GM21515 (cell line): ENCODE data around the gene APOB.
"Not testable (repeated sequence)": the region's sequence is repeated elsewhere in the genome, so short reads cannot be mapped to it uniquely, and the experiment has no call there.

Experiments used
- ATAC-seq: cut with Tn5 transposase; IDR thresholded peaks from one replicate; pipeline ENCODE4 v1.9.1; 2021; ENCODE audit not compliant: unreplicated experiment

The APOB gene

DNA sequence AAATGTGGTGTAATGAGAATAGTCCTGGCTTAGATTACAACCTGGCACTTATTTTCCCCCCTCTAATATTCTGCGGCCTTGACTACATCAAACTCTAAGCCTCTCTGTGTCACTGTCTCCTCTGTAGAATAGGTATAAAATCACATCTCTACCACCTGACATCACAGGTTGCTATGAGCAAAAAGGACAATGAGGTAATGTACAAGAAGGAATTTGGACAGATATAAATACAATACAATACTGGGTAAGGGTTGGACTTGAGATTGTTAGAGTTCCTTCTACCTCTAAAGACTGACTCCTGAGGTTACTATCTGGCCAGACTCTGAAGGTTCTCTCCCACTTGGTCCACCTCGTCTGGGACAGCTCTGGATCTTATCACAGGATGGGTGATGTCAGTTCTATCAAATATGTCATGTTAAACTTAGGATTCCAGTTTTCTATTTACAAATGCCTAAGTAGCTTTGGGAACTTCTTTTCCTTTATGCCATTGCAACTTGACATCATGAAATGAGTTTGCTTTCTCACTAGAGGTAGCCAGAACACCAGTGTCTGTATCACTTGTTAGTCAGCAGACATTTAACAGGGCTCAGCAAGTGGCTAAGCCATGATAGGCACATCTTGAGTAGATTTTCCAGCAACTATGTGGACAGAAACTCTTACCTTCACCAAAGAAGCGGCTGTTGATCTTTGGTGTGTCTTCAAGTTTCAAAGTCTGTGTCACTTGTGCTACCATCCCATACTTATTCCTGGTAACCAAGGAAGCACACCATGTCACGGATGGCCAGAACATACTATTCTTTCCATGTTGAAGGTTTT lies 9.5 kb downstream of the APOB start:
- ATAC-seq, result no peak

DNA sequence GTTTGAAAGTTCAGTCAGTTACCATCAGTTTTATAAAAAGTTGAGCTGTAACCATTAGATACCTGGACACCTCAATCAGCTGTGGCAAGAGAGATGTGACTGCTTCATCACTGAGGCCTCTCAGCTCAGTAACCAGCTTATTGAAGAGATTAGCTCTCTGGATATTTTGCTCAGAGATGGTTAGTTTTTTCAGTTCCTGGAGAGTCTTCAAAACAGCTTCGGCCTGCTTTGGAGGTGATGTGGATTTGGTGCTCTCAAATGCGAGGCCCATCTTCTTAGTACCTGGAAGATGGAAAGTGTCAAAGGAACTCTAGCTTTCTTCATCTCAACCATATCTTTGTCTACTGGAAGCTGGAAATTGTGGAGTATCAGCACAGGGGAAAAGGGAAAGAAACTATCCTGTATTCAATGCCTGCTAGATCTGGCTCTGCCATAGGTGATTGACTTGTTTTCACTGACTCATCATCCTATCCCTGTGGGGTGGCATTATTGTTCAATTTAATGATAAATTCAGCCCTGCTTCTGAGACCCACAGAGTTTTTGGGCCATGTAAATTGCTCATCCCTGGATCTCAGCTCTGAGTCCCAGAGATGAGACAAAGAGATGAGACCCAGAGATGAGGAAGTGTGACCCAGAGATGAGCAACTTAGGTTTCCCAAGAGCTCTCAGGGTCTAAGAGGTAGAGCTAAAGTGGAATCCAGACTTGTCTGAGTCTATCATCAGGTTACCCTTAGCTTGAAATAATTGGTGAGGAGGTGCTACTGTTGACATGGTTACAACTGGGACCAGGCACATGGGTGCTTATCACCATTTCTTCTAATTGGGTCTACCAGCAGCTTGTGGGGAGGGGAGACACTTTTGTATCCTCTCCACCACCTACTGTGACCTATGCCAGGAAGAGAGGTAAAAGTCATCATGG lies 10.4 kb downstream of the APOB start:
- no peak for ATAC-seq

DNA sequence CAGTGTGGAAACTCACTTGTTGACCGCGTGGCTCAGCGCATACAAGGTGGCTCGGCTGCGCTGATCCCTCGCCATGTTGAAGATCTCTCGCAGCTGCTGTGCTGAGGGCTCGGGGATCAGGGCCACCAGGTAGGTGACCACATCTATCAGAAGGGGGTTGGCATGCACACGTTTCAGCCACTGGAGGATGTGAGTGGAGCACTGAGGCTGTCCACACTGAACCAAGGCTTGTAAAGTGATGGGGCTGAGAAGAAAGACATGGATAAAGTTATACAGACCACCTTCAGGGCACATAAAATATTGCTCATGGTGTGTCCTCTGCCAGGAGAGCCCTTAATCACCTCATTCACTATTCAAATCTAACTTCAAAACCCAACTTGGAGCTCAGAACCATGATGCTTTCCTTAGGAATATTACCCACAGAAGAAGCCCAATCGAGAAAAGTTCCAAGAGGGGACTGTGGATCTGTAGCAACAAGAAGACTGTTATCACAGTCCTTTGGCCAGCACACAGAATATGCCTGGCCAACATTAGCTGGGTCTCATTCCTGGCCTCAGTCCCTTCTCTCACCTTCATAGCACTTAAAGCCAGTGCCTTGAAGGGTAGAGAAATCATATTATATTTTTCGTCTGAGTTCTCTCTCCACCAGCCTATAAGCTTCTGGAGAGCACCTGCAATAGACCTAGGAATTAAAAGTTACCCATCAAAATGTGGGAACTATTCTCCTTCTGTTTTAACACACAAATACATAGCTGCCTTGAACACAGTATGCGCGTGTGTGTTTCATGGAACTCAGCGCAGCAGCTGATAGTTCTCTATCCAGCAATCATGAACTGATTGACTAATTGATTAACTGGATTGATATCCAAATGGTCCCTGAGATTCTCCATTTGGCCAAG lies 11.3 kb downstream of the APOB start:
- ATAC-seq, result no peak

DNA sequence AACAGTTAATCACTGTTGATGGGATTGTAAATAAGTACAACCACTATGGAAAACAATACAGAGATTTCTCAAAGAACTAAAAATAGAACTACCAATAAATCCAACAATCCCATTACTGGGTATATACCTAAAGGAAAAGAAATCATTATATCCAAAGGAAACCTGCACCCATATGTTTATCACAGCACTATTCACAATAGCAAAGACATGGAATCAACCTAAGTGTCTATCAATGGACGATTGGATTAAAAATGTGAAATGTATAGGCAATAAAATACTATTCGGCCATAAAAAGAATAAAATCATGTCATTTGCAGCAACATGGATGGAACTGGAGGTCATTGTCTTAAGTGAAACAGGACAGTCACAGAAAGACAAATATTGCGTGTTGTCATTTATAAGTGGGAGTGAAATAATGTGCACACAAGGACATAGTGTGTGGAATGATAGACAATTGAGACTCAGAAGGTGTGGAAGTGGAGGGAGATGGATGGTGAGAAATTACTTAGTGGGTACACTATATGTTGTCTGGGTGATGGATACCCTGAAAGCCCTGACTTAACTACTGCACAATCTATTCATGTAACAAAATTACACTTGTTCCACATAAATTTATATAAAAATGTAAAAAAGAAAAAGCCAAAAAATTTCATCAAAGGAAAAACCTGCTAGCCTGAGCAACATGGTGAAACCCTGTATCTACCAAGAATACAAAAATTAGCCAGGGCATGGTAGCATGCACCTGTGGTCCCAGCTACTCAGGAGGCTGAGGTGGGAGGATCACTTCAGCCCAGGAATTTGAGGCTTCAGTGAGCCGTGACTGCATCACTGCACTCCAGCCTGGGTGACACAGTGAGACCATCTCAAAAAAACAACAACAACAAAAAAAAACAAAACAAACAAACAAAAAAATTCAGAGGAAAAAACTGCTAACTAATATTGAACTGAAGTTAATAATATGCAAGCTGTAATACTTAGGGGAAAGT lies 12.6 kb downstream of the APOB start:
- ATAC-seq, result no peak

DNA sequence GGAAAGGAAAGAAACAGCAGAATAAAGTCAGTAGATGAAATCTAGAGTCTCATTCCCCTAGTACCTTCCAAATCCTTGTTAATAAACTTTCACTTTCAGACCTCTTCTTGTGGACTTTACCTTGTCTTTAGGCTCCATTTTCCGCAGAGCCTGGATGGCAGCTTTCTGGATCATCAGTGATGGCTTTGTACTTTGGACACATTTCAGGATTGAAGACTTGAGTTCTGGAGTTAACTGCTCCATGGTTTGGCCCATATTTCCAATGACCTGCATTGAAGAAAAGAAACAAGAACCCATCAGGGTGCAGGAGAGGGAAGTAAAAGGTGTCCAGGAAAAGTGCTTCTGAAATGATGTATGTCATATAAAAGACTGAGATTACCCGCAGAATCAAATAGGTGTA lies 14.4 kb downstream of the APOB start:
- ATAC-seq, result no peak

DNA sequence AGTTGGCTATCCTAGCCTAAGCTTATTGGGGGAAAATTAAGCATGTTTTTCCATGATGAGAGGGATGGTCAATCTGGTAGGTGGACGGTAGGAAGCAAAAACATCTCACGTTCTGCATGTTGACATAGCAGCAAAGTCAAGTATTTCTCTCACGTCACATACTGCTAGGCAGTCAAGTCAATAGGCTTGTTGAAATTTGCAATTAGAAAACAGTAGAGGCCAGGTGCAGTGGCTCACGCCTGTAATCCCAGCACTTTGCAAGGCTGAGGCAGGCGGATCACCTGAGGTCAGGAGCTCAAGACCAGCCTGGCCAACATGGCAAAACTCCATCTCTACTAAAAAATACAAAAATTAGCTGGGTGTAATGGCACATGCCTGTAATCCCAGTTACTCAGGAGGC lies 14.9 kb downstream of the APOB start:
- ATAC-seq, result not testable (repeated sequence)

DNA sequence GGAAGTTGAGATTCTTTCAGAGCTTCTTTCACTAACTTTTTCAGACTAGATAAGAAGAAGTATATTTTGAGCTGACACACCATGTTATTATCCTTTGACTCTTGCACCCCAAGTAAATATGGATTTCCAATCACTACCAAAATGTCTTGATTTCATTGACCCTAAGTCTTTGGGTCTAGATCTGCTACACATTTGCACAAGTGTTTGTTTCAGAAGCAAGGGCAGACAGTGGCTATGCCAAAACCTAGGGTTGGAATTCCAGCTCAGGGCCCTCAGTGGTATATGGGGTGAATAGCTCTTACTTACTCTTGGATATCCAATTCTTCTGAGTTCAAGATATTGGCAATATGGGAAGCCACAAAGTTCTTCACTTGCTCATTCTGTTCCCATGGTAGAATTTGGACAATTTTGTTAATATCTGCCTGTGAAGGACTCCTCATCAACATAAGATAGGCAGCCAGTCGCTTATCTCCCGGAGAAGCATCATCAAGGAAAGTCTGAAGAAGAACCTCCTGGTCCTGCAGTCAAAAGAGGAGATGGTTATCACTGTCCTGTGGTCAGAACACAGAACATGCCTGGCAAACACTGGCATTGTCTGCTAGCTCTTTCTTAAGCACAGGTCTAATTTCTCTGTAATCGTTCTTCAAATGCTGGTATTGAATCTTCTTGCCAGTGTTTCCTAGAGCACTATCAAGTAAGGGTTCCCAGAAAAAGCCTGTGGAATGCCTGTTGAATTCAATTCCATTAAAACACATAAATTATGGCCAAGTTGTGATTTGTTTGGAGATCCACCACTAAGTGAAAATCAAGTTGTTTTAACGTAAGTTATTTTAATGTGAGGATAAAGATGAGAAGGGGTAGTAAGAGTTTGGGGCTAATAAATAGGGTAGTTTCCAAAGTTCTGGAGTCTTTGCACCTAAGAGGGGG lies 15.6 kb downstream of the APOB start:
- no peak for ATAC-seq

DNA sequence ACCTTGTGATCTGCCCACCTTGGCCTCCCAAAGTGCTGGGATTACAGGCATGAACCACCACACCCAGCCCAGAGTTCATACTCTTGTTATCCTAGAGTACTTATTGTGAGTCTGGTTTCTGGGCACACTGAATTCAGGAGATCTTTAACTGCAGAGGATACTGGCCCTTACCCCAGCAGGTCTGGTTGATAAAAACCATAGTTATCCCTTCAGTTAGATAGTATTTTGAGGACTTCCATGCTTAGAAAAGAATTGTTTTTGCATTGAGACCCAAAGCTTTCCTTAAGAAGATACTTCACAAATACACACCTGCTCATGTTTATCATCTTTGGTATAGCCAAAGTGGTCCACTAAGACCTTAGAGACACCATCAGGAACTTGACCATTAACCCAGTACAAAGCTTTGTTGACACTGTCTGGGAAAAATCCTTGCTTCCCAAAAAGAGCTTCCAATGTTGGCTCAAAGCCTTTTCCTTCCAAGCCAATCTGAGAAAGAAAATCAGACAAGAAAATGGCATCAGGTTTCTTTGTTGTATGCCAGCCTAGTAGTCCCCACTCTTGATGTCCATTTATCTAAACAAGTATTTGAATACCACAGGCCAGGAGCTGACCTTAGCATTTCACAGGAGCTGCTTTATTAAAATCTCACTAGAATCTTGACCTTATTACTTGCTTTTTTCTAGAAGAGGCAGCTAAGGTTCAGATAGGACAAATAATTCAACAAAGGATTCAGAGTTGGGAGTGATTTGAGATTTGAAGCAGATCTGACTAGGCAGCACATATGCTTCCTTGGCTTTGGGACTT lies 17.2 kb downstream of the APOB start:
- no peak for ATAC-seq

DNA sequence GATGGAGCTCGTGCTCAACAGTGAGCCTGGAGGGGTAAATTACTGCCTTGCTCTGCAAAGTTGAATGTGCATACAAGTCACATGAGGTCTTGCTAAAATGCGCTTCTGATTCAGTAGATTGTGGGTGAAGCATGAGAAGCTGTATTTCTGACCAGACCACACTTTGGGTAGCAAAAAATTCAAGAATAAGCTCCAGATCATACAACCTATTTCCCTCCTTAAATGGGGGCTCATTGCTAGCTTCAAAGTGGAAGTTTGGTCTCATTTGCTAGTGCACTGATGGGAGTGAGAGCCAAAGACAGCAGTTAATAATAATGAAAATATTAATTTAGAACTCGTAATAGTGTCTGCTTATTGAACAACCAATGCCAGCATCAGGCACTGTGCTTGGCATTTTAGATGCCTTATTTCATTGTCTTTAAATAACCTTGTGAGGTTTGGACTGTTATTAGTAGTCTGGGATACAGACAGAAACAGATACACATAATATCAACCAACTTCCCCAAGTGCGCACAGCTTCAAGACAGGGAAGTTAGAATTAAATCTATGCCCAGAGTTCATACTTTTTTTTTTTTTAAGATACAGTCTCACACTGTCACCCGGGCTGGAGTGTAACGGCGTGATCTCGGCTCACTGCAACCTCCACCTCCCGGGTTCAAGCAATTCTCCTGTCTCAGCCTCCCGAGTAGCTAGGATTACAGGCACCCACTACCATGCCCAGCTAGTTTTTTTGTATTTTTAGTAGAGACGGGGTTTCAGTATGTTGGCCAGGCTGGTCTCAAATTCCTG lies 18.0 kb downstream of the APOB start:
- no peak for ATAC-seq

DNA sequence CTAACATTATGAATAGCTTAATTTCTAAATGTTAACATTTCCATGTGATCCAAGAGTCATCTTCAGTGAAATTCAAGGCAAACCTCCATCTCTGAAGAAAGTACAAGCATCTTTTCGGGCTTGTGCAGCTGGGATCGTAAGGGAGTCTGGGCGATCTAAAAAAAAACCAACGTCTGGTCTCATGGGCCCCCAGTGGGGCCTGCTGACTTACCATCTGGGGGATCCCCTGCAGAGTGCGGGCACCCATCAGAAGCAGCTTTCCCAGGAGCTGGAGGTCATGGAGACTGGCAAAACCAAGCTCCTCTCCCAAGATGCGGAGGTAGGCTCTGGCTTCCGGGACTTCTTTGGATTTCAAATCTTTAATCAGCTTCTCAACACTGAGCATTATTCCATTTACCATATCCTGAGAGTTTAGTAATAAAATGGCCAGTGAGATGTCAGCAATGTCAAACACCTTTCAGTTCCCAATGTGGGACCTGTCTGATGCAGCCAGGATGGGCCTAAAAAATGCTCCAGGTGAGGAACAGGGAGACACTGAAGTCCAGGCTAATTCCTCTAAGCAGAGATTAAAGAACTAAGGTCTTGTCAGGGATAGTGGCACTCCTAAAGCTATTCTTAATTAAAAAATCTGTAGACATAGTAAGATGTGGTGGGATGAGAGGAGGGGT lies 19.0 kb downstream of the APOB start:
- no peak for ATAC-seq

DNA sequence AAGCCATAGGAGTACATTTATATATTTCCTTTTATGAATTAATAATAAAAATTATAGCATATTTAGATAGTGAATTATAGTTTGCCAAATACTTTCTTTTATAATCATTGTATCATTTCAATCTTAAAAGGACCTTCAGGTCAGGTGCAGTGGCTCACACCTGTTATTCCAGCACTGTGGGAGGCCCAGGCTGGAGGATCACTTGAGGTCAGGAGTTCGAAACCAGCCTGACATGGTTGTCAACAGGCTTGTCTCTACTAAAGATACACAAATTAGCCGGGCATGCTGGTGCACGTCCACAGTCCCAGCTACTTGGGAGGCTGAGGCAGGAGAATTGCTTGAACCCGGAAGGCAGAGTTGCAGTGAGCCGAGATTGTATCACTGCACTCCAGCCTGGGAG lies 19.7 kb downstream of the APOB start:
- no peak for ATAC-seq

DNA sequence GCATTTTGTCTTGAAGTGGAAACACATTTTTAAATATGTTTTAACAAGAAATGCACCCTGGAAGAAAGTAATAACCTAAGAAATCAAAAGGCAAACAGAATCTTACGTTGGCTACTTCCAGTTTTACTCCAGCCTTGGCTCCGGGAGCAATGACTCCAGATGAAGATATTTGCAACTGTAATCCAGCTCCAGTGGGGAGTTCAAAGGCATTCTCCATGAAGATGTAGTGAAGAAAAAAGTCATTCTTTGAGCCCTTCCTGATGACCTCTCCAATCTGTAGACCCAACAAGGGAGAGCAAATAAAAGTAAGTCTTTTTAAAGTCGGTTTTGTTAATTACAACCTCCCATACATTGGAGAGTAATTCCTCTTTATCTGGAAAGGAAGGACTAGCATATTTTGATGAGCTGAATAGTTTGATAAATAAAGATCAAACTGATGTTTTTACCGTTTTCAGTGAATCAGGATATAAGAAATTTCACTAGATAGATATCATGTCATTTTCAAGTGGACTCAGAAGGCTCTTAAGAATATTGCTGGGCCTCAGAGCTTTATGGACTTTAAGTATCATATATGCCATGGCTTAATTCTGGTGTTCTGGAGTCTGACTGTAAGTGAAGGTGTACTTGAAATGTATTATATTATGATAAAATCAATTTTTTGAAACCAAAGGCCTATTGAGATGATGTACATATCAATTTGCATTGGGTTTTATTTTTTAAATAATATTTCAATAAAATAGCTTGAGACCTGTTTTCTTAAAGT lies 20.3 kb downstream of the APOB start:
- ATAC-seq, result no peak

DNA sequence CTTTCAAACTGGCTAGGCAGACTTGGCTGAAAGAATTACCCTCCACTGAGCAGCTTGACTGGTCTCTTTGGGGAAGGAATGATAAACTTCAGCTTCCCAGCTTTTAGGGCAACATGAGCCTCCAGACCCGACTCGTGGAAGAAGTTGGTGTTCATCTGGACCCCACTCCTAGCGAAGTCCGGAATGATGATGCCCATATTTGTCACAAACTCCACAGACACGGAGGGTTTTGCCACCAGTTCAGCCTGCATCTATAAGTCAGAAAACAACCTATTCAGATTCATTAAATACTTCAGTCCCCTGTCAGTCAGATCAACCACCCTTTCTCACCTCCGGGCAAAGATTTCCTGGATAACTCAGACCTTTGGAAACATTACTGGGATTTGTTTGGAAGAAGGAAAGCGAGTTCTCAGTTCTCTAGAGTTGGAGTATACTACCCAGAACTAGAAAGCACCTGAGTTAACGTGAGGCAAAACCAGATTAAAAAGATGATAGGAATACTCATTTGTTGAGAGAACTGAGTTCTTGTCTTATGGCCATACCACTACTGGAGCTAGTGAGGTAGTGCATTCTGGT lies 21.0 kb downstream of the APOB start:
- ATAC-seq, result no peak

DNA sequence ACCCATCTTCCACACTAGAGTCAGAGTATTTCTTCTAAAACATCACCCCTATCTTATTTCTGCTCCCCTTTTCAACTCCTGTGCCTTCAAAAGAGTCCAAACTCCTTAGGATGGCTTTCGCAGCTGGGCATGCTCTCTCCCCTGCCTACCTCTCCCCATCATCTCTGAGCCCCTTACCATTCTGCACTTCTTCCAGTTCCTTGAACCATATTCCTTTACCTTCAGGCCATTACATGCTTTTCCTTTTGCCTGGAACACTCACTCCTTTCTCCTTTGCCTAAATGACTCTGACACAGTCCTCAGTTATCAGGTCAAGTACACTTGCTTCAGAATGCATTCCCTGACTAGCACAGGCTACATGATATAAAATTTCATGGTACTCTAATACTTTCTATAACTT lies 22.4 kb downstream of the APOB start:
- no peak for ATAC-seq

DNA sequence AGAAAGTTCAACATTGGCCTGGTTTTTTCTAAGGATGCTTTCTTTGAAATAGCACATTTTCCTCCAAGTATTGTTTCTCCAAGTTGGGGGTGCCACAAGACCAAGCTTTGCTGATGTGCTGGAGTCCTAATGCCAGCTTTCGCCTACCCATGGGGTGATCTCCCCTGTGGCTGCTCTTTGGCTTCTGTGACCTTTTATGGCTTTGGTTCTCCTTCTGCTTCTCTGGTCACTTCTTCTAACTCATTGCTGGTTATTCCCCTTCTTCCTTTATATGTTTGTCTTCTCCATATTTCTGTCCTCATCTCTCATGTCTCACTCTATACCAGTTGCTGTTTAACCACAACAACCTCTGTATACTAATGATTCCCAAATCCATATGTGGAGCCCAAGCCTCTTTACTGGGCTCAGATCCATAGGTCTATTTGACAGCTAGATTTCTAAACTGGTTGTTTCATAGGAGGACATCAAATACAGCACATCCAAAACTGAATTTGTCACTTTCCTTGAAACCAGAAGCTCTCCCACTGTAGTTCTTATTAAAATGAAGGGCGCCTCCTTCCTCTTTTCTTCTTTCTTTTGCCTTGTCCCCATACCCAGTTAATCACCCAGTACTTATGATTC lies 23.1 kb downstream of the APOB start:
- ATAC-seq, result no peak
